ENCODE results near the gene KIF1B.

The KIF1B gene

DNA sequence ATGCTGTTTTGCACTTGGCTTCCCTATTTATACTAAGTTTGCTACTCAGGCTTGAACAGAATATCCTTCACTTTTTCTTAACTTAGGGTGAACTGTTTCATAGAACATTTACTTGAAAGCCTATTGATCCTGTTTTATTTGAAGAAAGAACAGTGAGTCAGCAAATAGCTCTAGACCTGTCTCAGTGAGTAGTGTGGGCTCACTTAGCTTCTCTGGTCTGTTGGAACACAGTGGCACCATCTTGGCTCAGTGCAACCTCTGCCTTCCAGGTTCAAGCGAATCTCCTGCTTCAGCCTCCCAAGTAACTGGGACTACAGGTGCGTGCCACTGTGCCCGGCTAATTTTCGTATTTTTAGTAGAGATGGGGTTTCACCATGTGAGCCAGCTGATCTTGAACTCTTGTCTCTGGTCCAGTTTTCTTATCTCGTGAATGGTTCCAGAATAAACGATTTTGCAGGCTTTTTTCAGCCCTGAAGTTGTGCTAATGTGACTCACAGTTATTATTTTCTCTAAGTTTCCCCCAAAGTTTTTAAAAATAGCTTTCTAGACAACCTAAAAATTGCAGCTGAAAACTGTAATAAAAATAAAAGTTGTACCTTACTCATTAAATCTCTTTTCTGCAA lies 76.8 kb downstream of the KIF1B start:
- DNase-seq: no peak

DNA sequence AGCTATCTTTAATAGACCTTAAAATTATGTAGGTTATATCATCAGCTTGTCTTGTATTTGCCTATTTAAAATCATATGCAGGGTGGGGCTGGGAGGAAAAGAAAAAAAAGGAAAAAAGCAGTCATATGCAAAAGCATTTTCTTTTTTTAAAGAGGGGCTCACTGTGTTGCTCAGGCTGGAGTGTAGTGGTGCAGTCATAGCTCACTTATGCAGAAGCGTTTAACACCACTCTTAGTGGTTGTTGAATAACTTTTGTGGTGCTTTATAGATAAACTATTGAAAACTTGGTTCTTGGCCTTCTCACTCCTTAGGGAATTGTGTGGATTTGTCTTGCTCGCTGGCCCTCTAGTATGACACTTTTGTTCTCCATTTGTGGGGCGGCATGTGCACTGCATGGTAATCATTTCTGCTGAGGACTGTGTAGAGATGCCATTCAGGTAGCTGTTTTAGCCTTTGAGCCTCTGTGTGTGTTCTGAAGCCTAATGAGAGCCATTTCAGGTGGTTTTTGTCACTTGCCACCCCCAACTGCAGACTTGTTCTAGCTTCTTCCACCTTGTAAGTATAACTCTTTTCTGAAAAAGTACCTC lies 77.8 kb downstream of the KIF1B start:
- DNase-seq: no peak

DNA sequence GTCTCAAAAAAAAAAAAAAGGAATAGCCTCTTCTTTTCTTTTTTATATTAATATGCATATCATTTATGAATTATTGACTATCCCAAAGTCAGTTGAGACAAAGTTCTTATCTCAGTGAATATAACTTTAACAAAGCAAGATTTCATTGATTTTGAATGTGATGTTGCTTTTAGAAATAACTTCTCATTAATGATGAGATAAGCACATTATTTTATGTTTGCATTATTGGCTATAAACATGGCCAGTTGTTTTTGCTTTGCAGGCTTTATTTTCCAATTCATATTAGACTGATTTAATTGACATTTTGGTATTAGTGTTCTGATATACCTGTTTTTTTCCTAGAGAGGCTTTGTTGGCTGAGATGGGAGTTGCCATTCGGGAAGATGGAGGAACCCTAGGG lies 81.3 kb downstream of the KIF1B start:
- DNase-seq: no peak

DNA sequence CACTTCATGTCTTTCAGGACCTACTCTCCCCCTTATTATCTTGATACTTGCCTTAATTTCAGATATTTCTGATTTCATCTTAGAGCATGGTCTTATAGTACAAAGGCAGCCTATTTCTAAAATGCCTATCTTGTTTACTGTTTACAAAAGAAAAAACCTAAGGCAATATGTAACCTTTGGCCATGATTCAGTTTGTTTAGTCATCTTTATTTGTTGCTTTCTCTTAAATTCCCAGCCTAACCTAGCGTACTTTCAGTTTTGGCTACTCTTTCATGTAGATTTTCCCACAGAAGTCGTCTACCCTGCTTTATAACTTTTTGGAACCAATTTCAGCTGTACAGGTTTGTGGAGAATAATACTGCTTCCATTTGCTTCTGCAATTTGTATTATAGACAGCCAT lies 81.8 kb downstream of the KIF1B start:
- no peak for DNase-seq

DNA sequence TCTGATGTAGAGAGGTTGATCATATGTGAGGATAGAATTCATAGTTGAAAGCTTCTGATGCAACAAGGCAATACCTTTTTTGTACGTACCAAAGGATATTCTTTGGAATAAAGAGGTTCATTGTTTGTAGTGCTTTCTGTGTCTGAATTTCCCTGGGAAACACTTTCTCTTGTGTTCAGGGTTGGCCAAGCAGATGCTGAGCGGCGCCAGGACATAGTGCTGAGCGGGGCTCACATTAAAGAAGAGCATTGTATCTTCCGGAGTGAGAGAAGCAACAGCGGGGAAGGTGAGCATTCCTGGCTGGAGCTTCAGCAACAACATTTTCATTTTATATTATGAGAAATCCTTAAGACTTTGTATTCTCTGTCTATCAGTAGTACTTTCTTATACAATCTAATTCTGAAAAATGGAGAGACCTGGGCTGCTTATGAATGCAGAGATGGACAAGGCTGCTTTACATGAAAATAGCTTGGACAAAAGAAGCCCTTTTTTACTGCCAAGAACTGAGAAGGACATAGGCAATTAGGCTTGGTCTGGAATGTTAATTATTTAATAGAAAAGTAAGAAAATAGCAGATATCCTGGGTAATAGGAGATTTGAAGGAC lies 85.2 kb downstream of the KIF1B start:
- DNase-seq: no peak

DNA sequence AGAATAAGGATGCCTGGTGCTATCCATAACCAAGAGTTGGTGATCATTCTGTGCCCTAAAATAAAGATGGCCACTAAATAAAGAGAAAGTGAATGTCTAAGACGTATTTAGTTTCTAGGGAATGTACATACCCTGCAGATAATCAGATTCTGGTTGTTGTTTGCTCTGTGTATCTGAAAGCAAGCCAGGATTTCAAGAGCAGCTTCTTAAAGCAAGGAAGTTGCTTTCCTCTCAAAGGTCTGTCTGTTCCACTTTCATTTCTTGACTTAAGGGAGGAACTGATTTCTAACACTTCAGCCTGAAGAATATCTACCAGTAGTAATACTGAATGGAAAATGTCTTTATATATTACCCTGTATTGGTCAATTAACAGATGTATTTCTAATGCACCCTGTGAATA lies 88.8 kb downstream of the KIF1B start:
- DNase-seq: no peak

DNA sequence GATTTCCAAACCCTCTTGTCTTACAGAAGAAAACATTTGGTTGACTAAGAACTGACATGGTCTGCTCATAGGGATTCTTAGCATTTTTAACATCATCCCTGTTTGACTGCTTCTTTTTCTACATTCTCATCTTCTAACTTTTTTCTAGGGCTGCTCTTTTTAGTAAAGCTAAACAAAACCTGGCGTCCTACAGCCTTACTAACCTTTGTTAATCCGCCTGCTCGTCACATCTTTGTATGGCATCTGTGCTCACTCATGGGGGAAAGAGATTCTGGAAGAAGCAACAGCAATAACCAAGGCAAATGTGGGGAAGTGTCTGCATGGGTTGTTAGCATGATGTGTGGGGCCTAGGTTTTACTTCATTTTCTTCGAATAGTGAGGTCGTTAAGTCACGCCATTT lies 92.0 kb downstream of the KIF1B start:
- DNase-seq: no peak

DNA sequence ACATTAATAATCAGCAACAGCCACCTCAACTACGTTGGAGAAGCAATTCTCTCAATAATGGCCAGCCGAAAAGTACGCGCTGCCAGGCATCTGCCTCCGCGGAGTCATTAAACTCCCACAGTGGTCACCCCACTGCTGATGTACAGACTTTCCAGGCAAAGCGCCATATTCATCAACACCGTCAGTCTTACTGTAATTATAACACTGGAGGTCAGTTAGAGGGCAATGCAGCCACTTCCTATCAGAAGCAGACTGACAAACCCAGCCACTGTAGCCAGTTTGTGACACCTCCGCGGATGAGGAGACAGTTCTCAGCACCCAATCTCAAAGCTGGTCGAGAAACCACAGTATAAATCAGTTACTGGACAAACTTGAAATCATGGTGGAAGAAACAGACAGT lies 93.9 kb downstream of the KIF1B start:
- DNase-seq: no peak

DNA sequence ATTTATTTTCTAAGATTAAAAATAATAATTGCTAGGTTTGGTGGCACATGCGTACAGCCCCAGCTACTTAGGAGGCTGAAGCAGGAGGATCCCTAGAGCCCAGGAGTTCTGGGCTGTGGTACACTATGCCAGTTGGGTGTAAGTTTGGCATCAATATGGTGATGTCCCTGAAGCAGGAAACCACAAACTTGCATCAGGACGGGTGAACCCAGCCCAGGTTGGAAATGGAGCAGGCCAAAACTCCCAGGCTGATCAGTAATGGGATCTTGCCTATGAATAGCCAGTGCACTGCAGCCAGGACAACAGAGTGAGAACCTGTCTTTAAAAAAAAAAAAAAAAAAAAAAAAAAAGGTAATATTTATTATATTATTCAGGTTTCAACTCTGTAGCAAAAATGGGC lies 96.1 kb downstream of the KIF1B start:
- DNase-seq: no peak

DNA sequence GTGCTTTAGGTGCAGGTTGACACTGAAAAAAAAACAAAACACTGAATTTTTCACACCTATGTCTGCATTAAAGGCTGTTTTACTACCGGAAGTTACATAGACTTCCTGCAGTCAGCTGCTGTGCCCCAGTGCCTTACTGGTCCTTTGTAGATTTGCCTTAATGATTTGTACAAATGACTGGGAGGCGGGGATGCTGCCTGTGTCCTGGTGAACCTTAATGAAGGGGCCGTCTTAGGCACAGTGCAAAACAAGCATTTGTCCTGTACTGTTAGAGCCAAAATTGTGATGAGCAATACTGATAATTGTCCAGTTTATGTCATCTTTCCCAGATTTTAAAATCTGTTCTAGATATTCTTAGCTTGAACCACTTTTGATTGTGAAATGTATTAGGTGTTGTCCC lies 97.6 kb downstream of the KIF1B start:
- peak; percentile 40 for DNase-seq

DNA sequence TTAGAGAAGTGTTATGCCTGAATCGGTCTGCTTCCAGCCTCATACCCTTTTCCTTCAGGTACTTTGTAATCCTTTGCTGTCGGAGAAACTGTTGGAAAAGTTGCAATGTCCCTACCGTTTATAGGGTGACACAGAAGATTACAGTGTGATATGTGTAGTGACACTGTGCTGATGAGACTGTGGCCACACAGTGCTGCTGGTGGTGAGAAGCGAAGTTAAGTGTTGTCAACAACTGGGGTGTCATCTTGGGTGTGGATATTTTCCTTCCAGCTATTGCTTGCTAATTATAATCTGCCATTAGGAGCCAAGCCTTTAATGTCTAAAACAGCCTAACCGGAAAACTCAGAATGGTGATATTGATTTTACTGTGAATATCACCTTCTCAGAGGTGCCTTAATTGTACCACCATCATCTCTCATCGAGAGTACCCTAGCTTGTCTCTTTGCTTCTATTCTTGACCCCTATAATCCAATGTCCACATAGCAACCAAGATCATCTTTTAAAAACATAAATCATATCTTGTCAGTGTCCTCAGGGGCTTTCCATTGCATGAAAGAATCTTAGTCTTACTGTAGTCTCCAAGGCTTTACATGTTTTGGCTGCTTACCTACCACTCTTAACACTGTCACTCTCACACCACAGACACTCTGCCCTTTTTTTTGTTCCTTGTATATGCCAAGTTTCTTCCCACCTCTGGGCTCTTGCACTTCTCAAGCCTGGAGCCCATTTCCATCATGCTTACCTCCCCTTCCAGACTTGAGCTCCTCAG lies 99.1 kb downstream of the KIF1B start:
- DNase-seq: no peak

DNA sequence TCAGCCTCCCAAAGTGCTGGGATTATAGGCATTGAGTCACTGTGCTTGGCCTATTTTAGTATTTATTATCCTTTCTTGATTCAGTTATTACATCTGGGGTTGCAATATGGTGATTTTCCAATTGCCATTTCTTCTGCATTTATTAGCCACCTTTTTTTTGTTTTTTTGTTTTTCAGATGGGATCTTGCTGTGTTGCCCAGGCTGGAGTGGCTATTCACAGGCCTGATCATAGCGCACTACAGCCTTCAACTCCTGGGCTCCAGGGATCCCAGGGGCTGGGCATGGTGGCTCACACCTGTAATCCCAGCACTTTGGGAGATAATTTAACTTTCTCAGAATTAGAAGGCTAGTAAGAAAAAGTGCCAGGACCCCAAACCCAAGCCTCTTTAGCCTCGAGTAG lies 106.4 kb downstream of the KIF1B start:
- DNase-seq: no peak

DNA sequence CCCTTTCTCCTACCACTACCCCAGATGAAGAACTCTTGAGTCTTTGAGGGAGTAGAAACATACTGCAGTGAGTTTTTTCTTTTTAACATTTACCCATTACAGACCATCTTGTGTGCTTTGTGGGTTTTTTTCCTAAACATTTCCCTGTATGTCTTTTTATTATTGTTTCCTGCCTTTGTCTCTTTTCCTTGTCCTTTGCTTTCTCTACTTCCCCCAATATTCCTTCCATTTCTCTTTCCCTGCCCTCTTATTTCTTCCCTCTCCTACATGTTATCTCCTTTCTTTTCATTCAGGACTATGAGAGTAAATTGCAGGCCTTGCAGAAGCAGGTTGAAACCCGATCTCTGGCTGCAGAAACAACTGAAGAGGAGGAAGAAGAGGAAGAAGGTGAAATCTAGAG lies 109.4 kb downstream of the KIF1B start:
- no peak for DNase-seq

DNA sequence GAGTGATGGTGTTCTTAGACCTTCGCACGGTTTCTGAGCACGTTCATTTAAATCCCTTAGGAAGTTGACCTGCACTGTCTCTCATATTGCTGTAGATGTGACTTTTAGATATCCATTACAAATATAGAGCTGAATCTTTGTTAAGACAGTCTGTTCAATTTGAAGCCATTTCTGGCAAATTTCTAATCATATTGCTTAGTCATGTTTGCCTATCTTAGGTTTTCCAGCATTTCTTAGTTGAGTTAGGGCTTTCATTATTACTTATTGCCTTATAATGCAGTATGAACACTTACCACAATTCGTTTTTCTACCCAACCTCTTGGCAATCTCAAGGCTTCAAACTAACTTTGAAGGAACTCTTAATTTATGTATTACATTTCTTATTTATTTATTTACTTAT lies 110.0 kb downstream of the KIF1B start:
- DNase-seq: no peak

DNA sequence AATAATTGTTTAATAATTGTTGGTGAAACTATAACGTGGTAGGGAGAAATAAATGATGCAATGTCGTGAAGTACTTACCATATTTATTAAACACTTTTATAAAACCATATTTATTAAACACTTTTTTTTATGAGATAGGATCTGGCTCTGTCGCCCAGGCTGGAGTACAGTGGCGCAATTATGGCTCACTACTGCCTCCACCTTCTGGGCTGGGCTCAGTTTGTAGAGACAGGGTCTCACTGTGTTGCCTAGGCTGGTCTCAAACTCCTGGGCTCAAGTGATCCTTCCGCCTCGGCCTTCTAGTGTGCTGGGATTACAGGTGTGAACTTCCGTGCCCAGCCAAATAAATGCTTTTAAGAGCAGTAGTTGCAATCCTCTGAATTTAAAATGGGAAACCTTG lies 112.5 kb downstream of the KIF1B start:
- no peak for DNase-seq

DNA sequence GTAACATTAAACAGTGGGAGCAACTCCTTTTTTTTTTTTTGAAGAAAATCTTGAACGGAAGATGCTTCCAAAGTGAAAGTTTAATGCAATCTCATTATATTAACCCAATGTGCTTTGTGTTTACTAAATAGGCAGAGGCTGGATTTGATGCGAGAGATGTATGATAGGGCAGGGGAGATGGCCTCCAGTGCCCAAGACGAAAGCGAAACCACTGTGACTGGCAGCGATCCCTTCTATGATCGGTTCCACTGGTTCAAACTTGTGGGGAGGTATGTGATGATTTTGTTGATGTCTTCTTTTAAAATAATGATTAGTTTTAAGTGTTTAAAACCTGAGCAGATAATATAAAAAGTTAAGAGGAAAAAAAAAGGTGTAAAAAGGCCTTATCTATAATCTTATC lies 114.3 kb downstream of the KIF1B start:
- DNase-seq: peak; percentile 48

DNA sequence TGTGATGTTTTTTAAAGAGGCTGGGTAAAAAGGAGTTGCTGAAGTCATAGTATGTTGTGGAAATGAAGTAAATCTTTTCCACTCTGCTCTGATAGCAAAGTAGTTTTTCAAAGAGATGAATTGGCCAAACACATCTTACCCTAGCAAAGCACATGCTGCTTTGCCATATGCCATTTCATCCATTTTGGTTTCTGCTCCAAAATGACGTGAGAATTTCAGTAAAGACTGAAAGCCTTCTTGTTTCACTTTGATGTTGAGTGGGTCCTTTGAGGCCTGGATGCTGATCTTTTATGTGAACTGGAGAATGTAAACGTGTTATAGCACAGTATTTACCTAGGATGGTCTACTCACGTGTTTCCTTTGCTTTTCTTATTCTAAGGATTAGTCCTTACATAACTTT lies 115.2 kb downstream of the KIF1B start:
- DNase-seq: peak; percentile 37

DNA sequence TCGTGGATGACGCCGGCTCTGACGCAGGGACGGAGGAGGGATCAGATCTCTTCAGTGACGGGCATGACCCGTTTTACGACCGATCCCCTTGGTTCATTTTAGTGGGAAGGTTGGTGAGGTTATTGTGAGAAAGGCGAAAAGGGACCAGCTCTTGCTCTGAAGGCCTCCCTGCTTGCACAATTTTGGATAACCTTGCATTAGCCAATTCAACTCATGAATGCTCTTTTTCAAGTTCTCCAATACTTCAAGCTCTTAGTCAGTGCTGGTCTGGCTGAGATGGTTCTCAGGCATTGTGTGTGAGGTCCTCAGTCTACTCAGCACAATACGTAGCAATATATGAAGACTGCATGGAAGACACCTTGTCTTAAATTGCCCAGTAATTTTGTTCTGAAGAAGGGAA lies 115.9 kb downstream of the KIF1B start:
- no peak for DNase-seq

DNA sequence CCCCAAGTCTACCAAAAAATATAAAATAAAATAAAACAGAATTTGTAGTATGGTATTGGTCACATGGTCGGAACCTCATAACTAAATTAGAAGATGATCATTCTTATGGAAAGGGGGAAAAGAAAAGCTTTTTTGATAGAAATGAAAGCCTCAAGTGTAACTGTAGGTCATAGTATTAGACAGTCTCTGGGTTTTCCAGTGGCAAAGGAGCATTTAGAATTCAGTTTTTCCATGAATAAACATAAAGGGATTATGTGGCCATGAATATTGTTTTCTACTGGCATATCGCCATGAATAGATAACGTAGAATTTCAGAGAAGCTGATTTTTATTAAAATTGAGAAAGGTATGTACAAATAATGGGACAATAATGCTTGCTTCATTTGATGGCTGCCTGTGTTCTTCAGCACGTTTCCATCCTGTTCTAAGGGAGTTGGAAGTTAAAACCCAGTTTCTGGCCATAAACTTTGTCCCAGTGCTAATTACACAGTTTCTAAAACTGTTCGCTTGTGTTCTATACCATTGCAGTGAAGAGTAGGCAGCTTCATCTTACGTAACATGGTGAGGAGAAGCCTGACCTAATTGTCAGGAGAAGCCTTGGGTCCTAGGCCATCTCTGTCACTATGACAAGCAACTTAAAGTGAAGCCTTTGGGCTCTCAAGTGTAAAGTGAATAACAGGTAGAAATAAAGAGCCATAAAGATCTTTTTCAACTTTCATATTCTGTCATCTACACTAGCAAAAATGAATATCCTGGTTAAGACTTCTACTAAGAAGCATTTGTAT lies 118.0 kb downstream of the KIF1B start:
- DNase-seq: no peak

DNA sequence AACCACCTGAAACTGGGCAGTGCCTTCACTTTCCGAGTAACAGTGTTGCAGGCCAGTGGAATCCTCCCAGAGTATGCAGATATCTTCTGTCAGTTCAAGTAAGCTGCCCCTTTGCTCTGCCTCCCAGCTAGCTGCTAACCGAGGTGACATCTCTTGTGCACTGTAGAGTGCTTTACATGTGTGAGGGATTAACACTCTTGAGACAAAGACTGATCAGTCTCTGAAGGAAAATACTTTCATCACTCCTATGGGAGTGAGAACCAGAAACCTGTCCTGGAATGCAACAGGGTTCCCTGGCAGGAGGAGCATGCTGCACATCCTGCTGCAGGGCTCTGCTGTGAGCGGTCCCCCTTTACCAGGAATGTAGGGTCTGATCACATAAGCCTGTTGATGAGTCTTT lies 127.1 kb downstream of the KIF1B start:
- no peak for DNase-seq

DNA sequence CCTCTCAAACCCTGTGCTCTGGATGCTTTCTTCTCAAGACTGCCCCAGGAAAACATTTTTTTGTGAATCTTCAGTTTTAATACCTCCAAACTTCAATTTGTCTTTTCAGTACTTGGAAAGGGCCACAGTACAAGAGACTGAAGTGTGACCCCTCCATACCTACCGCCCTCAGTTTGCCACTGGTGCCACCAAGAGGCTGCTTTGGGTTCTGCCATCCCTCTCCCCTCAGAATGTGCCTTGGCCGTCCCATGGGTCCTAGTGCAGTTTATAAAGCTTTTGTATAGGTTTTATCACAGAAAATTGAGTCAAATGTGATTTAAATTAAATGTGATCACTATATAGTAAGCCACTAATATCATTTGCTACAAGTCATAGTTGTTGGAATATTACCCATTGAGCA lies 127.7 kb downstream of the KIF1B start:
- peak; percentile 54 for DNase-seq

DNA sequence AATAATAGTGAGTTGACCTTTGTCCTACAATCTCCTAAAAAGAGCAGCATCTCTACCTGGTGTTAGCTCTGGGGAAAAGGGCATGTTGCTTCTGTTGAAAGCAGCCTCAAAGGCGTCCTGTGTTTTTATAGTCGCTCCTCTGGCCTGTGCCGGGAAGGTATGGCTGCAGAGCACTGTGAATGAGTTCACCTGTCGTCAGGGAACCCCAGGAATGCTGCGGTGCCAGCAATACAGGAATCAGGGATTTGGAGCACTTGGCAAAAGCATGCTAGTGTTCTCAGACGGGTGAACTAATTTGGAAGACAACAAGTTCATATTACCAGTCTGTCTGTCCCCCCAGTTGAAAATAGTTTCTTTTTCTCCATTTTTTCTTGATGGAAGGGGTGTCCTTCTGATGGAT lies 128.2 kb downstream of the KIF1B start:
- DNase-seq: no peak

DNA sequence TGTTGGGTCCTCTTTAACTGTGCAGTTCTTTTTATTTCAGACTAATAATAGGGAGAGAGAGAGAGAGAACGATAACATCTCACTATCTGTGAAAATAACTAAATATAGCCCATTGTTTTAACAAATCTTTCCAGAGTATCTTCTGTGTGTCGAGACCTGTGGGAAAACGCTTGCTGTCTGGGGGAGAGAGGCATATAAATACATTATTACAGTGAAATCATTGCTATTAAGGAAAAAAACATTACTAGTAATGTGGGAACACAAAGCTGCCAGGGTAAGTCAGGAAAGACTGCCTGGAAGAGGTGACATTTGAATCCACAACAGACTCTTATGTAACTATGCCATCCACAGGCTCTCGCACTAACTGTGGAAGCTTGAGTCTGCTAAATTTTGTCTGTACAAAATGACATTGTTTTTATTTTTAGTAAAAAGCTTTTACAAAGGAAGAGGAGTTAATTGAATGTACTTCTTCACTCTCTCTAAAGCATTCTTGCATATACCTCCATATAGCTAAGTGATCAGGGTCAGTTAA lies 128.7 kb downstream of the KIF1B start:
- no peak for DNase-seq
